ENCODE measurements around the gene TOP3B. TPM values are rescaled to one million over a fixed set of nuclear protein-coding genes. Genes with fewer than 3 reads are reported as not detected.

The TOP3B gene
- total and polyA plus RNA-seq, 2 donors from 2014 or later = 8.1 to 26.7 TPM

DNA sequence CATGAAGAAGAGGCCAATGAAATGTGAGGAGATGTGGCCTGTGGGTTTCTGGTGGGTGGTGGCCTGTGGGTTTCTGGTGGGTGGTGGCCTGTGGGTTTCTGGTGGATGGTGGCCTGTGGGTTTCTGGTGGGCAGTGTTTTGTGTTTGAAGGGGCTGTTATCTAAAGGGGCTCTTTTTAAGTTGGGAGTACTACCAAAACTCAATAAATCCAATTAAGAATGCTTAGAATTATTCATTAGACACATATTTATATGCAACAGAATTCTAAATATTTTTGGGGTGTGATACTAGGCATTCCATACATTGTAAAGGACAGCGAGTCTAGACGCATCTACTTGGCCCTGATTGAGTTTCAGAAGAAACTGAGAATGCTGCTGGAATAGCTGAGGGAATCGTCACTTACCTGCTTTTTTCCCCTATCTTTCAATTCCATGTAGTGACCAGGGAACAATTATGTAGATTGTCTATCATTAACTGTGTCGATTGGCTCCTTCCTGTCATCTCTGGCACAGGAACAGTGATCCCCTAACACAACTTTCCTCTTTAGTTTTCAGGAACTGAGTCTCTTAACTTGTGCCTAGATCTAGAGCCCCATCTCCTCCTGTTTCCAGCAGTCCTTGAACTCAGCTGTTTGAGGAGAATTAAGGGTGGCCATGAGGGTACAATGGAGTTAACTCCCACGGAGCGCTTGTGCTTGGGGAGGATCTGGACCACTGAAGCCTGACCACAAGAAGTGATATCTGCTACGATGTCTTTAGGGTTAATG is 37.3 kb upstream of the TOP3B start:
- intact Hi-C loops (cut with DNase I) = no loop called here
- FAIRE-seq = no peak
- TF ChIP-seq, protein P1, sequence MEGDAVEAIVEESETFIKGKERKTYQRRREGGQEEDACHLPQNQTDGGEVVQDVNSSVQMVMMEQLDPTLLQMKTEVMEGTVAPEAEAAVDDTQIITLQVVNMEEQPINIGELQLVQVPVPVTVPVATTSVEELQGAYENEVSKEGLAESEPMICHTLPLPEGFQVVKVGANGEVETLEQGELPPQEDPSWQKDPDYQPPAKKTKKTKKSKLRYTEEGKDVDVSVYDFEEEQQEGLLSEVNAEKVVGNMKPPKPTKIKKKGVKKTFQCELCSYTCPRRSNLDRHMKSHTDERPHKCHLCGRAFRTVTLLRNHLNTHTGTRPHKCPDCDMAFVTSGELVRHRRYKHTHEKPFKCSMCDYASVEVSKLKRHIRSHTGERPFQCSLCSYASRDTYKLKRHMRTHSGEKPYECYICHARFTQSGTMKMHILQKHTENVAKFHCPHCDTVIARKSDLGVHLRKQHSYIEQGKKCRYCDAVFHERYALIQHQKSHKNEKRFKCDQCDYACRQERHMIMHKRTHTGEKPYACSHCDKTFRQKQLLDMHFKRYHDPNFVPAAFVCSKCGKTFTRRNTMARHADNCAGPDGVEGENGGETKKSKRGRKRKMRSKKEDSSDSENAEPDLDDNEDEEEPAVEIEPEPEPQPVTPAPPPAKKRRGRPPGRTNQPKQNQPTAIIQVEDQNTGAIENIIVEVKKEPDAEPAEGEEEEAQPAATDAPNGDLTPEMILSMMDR (IDR thresholded peaks at IDR 0.05; ENCODE audit: borderline replicate concordance, extremely low read depth, insufficient read depth) = no peak
- no peaks in the 10 kb centered on the region for H3K27me3 ChIP-seq (ENCODE audit: control insufficient read depth, insufficient read depth, low read length)
- H3K9me3 ChIP-seq (ENCODE audit: control insufficient read depth in 2 of 3, insufficient read depth in 1 of 3, low read length in 3 of 3) = no peaks in the 10 kb centered on the region
- H3K9ac ChIP-seq (ENCODE audit: low read length in 3 of 3) = no peak overlapping the region
- peak in 2 of 5 donors; percentile 12 to 16 for DNase-seq
- H3K4me1 ChIP-seq (ENCODE audit: control insufficient read depth in 2 of 3, insufficient read depth in 2 of 3, low read depth in 1 of 3, low read length in 3 of 3) = no peaks in the 10 kb centered on the region
- no peak overlapping the region for H3K27ac ChIP-seq (ENCODE audit: low read depth in 2 of 2, low read length in 2 of 2)
- no peaks in the 10 kb centered on the region for H3K36me3 ChIP-seq (ENCODE audit: control insufficient read depth in 2 of 3, insufficient read depth in 3 of 3, low read length in 3 of 3)
- H3K4me3 ChIP-seq (ENCODE audit: low read length in 3 of 3) = no peak overlapping the region

DNA sequence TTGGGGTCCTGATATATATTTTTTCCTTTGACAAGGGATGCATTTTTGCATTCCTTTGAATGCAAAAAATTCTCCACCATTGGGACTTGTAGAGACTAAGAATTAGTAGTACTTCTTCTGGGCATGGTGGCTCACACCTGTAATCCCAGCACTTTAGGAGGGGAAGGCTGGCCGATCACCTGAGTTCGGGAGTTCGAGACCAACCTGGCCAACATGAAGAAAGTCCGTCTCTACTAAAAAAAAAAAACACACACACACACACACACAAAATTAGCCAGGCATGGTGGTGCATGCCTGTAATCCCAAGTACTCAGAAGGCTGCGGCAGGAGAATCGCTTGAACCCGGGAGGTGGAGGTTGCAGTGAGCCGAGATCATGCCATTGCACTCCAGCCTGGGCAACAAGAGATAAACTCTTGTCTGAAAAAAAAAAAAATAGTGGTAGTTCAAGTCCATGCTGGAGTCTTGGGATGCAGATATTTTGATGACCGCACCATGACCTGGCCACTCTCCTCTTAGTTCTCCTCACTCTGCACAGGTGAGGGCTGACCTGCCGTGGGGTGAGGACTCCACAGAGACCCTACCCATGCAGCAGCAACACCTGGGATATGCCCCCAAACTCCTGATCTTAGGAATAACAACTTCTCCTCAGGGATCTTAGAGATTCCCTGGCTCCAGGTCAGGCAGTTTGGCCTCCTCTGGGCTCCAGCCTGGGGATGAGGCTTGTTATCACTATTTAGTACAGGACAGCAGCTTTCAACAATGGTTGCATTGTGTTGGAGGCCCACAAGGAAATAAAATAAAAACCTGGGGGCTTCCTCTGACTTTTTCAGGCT is 36.5 kb upstream of the TOP3B start:
- no peak for FAIRE-seq
- Histone ChIP-seq H3K9ac (ENCODE audit: low read length in 3 of 3) (no peak overlapping the region), H3K4me3 (ENCODE audit: low read length in 3 of 3) (no peak overlapping the region), H3K27me3 (ENCODE audit: control insufficient read depth, insufficient read depth, low read length) (no peaks in the 10 kb centered on the region), H3K4me1 (ENCODE audit: control insufficient read depth in 2 of 3, insufficient read depth in 2 of 3, low read depth in 1 of 3, low read length in 3 of 3) (no peaks in the 10 kb centered on the region), H3K9me3 (ENCODE audit: control insufficient read depth in 2 of 3, insufficient read depth in 1 of 3, low read length in 3 of 3) (no peaks in the 10 kb centered on the region), H3K36me3 (ENCODE audit: control insufficient read depth in 2 of 3, insufficient read depth in 3 of 3, low read length in 3 of 3) (no peaks in the 10 kb centered on the region), H3K27ac (ENCODE audit: low read depth in 2 of 2, low read length in 2 of 2) (no peak overlapping the region)
- TF ChIP-seq, protein P1 (IDR thresholded peaks at IDR 0.05; ENCODE audit: borderline replicate concordance, extremely low read depth, insufficient read depth) = no peak
- intact Hi-C loops (cut with DNase I) = no loop called here
- DNase-seq = no peak

DNA sequence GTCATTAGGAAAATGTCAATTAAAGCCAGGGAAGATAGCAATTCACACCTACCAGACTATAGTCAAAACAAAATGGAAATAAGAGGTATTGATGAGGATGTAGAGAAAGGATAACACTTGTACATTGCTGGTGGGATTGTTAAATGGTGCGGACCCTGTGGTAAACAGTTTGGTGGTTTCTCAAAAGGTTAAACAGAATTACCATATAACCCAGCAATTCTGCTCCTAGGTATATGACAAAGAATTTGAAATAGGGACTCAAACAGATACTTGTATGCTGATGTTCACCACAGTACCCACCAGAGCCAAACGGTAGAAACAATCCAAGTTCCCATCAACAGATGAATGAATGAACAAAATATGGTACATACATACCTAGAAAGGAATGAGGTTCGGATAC is 33.0 kb upstream of the TOP3B start:
- intact Hi-C loops (cut with DNase I) = no loop called here
- TF ChIP-seq, protein P1 (IDR thresholded peaks at IDR 0.05; ENCODE audit: borderline replicate concordance, extremely low read depth, insufficient read depth) = no peak
- no peaks in the 10 kb centered on the region for H3K4me1 ChIP-seq (ENCODE audit: control insufficient read depth in 2 of 3, insufficient read depth in 2 of 3, low read depth in 1 of 3, low read length in 3 of 3)
- no peak overlapping the region for H3K9ac ChIP-seq (ENCODE audit: low read length in 3 of 3)
- H3K27me3 ChIP-seq (ENCODE audit: control insufficient read depth, insufficient read depth, low read length) = no peaks in the 10 kb centered on the region
- DNase-seq = no peak
- no peak overlapping the region for H3K27ac ChIP-seq (ENCODE audit: low read depth in 2 of 2, low read length in 2 of 2)
- no peak overlapping the region for H3K4me3 ChIP-seq (ENCODE audit: low read length in 3 of 3)
- FAIRE-seq = no peak
- H3K9me3 ChIP-seq (ENCODE audit: control insufficient read depth in 2 of 3, insufficient read depth in 1 of 3, low read length in 3 of 3) = no peaks in the 10 kb centered on the region
- no peaks in the 10 kb centered on the region for H3K36me3 ChIP-seq (ENCODE audit: control insufficient read depth in 2 of 3, insufficient read depth in 3 of 3, low read length in 3 of 3)

Measured in kidney (tissue), 14 donors.